Bronchial epithelial cell (primary cell): ENCODE measurements around the gene INPP4A. TPM values are rescaled to one million over a fixed set of nuclear protein-coding genes. Genes with fewer than 3 reads are reported as not detected.

ENCODE experiments used
- DNase-seq: peaks from one replicate; pipeline ENCODE4 v3.0.0-alpha.2; 2010; ENCODE audit warnings: low read depth
- FAIRE-seq: peaks from 2 replicates; lab custom pipeline; 2011; peaks lifted over from hg19 to GRCh38; lab: Jason Lieb, UNC
- H3K27me3 ChIP-seq: 2 replicates; pipeline ENCODE4 v1.5.1; 2011; ENCODE audit warnings: low read length; ENCODE audit not compliant: control insufficient read depth, insufficient read depth
- H3K36me3 ChIP-seq: 2 replicates; pipeline ENCODE4 v1.5.1; 2011; ENCODE audit warnings: low read length; ENCODE audit not compliant: control insufficient read depth, insufficient read depth
- H3K4me3 ChIP-seq: 2 replicates; pipeline ENCODE4 v1.5.1; 2011; ENCODE audit warnings: mild to moderate bottlenecking, low read depth, low read length, control low read depth
- total RNA-seq: library from RNA; depleted of rRNA; stranded (reverse); fragments of >200 nt; gene quantifications from 2 replicates; pipeline ENCODE4 v1.2.1, GENCODE V29; 2014
- TF ChIP-seq, protein P1 (sequence below): IDR thresholded peaks from 2 replicates; pipeline ENCODE4 v1.5.1; 2011; ENCODE audit warnings: mild to moderate bottlenecking, moderate library complexity, low read length, control low read depth, inconsistent platforms; ENCODE audit not compliant: insufficient read depth, severe bottlenecking

Gene INPP4A
- total RNA-seq, 1 donor from 2014 or later = 18.2 TPM

DNA sequence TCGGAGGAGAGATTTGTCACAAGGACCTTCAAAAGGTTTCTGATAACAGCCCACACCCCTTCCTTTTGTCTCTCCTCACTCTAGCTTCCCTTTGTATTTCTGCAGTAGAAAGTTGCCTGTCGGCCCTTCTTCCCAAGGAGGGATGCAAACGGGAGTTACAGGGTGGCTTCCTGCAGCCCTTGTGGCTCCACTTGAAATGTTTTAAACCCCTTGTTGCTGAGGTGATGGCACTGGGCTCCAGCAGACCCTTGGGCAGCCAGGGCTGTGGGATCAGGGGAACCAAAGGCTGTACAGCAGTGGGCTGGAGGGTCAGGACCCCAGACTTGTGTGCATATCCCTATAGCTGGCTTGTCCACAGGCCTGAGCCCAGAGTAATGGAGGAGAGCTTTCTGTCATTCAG, 101.5 kb downstream of the INPP4A start:
- no peak overlapping the region for H3K4me3 ChIP-seq
- TF ChIP-seq, protein P1, sequence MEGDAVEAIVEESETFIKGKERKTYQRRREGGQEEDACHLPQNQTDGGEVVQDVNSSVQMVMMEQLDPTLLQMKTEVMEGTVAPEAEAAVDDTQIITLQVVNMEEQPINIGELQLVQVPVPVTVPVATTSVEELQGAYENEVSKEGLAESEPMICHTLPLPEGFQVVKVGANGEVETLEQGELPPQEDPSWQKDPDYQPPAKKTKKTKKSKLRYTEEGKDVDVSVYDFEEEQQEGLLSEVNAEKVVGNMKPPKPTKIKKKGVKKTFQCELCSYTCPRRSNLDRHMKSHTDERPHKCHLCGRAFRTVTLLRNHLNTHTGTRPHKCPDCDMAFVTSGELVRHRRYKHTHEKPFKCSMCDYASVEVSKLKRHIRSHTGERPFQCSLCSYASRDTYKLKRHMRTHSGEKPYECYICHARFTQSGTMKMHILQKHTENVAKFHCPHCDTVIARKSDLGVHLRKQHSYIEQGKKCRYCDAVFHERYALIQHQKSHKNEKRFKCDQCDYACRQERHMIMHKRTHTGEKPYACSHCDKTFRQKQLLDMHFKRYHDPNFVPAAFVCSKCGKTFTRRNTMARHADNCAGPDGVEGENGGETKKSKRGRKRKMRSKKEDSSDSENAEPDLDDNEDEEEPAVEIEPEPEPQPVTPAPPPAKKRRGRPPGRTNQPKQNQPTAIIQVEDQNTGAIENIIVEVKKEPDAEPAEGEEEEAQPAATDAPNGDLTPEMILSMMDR = no peak
- no peaks in the 10 kb centered on the region for H3K27me3 ChIP-seq
- DNase-seq (no peak), FAIRE-seq (peak; percentile 23)
- peaks cover 14% of the 10 kb centered on the region for H3K36me3 ChIP-seq

DNA sequence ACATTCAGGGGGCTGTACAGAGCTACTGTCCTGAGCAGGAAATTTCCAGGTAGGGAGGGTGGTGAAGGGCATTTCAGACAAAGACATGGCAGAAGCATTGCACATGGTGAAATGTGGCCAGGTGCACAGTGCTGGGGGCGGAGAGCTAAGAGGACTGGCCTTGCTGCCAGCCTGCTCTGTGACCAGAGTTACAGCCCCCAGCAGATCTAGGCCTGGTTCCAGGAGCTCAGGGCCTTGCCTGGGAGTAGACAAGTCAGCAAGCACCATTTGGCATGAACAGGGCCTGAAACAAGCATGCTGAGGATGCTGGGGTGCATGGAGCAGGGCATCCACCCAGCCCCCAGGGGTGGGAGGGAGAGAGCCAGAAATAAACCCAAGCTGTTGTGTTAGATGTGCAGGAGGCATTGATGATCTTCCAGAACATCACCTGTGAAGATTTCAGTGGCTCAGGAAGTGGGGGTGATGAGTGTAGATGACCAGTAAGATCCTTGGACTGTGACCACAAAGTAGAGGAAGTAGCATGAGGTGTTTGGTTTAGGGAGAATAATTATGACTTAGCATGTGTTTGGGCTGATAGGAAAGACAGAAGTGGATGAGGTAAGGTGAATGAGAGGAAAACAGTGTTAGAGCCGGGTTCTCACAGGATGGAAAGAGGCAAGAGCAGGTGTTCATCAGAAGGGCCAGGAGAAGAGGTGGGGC, 102.6 kb downstream of the INPP4A start:
- Histone ChIP-seq H3K27me3 (no peaks in the 10 kb centered on the region), H3K36me3 (peaks cover 12% of the 10 kb centered on the region), H3K4me3 (no peak overlapping the region)
- DNase-seq = no peak
- TF ChIP-seq, protein P1 = no peak
- FAIRE-seq = no peak

DNA sequence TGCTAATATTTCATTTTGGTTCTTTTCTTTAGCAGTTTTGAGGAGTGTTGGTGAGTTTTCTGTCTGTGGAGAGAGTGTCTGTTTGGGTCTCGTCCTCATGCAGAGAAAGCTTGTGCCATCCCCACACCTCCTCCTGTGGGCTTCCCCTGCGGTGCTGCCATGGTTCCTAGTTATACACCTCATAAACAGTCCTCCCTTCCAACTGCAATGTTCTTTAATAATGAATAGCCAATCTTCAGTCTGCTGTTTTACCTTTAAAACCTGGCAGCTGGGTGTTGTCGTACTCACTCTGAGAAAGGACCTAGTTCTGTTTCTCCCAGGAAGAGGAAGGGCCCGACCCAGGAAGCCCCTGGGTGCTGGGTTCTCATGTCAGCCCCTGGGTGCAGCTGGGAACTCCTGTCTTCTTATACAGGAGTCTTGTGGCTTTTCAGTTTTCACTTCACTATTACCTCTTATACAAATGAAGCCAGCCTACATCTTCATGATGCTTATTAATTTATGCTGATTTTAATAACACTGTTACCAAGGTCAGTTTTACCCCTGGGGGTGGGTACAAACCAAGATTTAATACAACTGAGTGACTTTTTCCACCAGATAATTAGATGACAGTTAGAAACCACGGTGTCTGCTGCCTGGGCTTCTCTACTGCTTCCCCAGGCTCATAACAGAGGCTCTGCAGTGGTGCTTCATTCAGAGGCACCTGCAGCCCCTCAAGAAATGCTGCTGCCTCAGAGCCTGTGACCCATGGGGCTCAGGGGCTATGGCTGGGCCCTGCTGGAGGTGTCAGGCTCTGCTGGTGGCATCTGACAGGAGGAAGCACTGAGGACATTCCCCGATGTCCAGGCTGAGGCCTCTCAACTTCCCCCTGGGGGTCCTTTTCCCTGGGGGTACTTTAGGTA, 104.5 kb downstream of the INPP4A start:
- peaks cover 13% of the 10 kb centered on the region for H3K36me3 ChIP-seq
- no peak overlapping the region for H3K4me3 ChIP-seq
- TF ChIP-seq, protein P1 = no peak
- no peaks in the 10 kb centered on the region for H3K27me3 ChIP-seq
- DNase-seq (no peak), FAIRE-seq (no peak)

DNA sequence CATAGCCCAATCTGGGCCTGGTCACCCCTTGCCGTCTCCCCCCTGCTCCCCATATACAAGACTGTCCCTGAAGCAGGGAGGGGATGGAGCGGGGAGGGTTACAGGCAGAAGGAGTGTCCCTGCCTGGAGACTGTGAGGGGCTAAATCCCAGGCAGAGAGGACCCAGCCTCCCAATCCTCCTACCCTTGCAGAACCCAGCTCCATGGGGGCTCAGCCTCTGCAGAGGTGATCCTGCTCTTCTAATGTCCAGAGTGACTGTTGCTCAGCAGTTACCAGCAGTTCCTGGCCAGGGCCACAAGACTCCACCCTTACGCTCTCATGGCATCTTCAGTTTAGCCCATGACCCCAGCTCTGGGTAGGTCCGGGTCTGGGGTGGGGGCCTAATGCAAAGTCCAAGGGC, 105.5 kb downstream of the INPP4A start:
- DNase-seq (no peak), FAIRE-seq (no peak)
- Histone ChIP-seq H3K4me3 (no peak overlapping the region), H3K27me3 (no peaks in the 10 kb centered on the region), H3K36me3 (peaks cover 13% of the 10 kb centered on the region)
- TF ChIP-seq, protein P1 = no peak

DNA sequence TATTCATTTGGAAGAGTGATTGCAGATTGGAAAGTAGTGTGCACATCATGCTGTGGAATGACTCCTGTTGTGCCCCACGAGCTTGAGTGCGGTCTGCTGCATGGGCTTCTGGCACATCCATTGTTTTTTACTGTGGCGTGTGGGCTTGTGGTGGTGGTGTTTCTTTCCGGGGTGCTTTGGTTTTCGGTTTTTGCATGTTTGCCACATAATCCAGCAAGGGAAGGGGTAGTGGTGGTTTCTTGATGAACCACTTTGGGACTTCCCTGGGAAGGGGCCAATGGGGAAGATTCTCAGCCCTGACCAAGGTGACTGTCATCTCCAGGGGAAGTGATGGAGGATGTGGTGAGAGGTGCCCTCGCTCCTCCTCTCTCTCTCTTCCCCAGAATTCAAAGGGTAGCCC, 106.7 kb downstream of the INPP4A start:
- DNase-seq (no peak), FAIRE-seq (no peak)
- Histone ChIP-seq H3K36me3 (peaks cover 8% of the 10 kb centered on the region), H3K27me3 (no peaks in the 10 kb centered on the region), H3K4me3 (no peak overlapping the region)
- TF ChIP-seq, protein P1 = no peak
